Hematopoietic multipotent progenitor cell treated with erythropoietin and hydrocortisone succinate and interleukin-3 and kit ligand, for 6 days (in vitro differentiated cells): ENCODE measurements around the gene AKT1.

Experiments
- DNase-seq: peaks from one replicate; pipeline ENCODE4 v3.0.0-alpha.2; 2015

AKT1 gene

DNA sequence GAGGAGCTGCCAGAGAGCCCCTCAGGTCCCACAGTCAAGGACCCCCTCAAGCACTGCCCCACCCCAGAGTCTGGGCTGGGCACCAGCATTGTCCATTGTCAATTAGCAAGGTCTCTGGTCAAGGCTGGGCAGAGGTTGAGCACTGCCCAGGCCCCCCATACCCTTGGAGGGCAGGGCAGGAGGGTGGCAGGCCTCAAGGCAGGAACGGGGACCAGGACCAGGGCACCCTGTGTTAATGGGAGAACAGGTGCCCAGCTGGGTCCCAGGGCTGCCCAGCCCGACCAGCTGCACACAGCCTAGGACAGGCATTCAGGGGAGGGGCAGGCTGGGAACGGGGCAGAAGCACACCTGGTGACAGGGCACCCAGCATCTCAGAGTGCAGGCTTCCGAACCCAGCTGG, 24.2 kb downstream of the AKT1 start:
- DNase-seq = no peak

GRCh38 chr14:104770851-104771272, 24.7 kb downstream of the AKT1 start:
- DNase-seq = peak; percentile 32

DNA sequence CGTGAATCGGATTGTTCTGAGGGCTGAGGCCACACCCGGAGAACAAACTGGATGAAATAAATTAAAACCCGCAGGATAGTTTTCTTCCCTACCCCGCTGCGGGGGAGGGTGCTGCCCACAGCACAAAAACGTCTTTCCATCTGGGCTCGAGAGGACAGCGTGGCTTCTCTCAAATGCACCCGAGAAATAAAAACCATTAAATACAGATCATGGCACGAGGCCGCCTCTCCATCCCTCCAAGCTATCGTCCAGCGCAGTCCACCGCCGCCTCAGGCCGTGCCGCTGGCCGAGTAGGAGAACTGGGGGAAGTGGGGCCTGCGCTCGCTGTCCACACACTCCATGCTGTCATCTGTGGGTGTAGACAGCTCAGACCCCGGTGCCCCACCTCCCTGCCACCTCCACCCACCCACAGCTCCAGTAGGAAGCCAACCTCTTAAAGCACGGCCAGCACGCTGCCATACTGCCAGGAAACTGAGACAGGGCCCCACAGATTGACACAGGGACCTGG, 25.4 kb downstream of the AKT1 start:
- no peak for DNase-seq

DNA sequence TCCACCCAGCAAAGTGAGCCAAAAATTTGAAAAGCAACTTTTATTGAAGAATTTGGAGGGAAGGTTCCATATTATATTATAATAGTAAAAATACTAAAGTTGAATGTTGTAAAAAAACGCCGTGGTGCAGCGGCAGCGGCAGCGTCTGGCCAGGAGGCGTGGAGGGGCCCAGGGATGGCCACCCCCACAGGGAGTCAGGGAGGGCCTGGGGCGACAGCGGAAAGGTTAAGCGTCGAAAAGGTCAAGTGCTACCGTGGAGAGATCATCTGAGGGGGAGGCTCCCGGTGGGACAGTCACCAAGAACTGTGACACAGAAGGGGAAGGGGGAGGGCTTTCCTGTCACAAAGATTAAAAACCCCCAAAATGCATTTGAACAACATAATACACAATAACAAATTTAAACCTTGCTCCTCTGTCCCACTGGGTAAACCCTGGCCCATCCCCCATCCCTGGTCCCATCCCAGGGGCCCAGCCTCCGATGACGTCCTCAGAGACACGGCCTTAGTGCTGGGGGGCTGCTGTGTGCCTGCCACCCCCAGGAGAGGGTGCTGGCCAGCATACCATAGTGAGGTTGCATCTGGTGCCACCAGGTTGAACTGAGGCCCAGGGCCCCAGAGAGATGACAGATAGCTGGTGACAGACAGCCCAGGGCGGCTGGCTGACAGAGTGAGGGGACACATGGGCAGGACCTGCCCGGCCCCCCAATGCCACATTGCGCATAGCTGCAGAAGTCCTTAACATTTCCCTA, 26.1 kb downstream of the AKT1 start:
- no peak for DNase-seq

GRCh38 chr14:104768437-104769323, 26.9 kb downstream of the AKT1 start:
- DNase-seq = peak; percentile 88

- DNase-seq = no peak
Measured at GRCh38 chr14:104767634-104767918, 28.0 kb downstream of the AKT1 start.

- DNase-seq = no peak
Measured at GRCh38 chr14:104766863-104767633, 28.5 kb downstream of the AKT1 start.

GRCh38 chr14:104766256-104766862, 29.2 kb downstream of the AKT1 start:
- no peak for DNase-seq

- no peak for DNase-seq
Measured at GRCh38 chr14:104765517-104765916, 30.0 kb downstream of the AKT1 start.

- no peak for DNase-seq
Measured at GRCh38 chr14:104758981-104759969, 36.3 kb downstream of the AKT1 start.

GRCh38 chr14:104757681-104758392, 37.7 kb downstream of the AKT1 start:
- no peak for DNase-seq

GRCh38 chr14:104757238-104757585, 38.3 kb downstream of the AKT1 start:
- DNase-seq = no peak

- DNase-seq = no peak
Measured at GRCh38 chr14:104756477-104757237, 38.9 kb downstream of the AKT1 start.

- DNase-seq = no peak
Measured at GRCh38 chr14:104755621-104756020, 39.9 kb downstream of the AKT1 start.

DNA sequence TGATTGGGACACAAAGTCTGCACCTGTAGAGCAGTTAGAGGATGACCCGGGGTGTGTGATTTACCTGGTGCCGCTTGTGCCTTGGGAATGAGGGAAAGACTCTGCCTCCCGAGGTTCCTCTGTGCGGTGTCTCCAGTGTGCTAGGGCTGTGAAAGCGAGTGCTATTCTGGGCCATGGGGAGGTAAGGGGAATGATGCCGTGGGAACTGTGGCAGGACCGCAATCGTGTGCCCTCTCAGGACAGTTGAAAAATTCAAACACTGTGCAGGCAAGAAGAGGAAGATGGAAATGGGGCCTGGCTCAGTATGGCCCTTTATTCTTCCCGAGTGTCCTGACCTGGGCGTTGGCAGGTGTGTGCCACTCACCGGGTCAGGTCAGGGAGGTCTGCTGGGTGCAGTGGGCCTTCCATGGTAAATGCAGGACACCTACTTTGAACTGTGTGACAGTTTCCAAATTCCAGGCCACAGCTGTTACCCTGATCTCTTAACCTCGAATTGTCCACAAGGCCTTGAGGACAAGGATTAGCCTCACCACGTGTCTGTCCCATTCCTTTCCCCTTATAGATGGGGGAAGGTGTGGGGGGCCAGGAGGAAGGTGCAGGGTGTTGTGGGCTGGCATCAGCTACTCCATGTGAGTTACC, 41.2 kb downstream of the AKT1 start:
- no peak for DNase-seq

DNA sequence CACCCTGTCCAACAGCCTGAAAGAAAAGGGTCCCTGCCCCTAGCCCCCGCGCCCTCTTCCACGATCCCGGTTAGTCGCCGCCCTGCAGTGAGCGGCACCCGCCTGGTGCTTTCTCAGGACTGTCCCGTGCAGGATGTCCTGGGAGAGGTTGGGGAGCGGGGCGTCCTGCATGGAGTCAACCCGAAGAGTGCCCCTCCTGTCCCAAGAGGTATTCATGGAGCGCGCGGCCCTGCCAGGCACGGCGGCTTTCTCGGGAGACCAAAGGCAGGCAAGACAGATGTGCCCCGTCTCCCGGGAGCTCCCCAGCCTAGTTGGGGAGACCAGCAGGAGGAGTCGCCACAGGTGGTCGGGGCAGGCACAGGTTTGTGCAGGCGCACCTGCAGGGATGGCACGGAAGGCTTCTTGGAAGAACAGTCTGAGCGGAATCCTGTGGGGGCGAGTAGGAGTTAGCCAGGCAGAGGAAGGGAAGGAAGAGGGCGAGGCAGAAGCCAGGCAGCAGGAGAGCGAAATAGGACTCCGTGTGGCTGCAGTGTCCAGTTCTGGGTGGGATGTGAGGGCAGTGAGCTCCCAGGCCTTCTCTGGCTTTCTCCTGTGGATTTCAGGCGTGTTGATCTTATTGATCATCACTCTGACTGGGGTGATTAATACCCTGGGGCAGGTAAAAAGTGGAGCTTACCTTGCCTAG, 41.9 kb downstream of the AKT1 start:
- DNase-seq = peak; percentile 31

DNA sequence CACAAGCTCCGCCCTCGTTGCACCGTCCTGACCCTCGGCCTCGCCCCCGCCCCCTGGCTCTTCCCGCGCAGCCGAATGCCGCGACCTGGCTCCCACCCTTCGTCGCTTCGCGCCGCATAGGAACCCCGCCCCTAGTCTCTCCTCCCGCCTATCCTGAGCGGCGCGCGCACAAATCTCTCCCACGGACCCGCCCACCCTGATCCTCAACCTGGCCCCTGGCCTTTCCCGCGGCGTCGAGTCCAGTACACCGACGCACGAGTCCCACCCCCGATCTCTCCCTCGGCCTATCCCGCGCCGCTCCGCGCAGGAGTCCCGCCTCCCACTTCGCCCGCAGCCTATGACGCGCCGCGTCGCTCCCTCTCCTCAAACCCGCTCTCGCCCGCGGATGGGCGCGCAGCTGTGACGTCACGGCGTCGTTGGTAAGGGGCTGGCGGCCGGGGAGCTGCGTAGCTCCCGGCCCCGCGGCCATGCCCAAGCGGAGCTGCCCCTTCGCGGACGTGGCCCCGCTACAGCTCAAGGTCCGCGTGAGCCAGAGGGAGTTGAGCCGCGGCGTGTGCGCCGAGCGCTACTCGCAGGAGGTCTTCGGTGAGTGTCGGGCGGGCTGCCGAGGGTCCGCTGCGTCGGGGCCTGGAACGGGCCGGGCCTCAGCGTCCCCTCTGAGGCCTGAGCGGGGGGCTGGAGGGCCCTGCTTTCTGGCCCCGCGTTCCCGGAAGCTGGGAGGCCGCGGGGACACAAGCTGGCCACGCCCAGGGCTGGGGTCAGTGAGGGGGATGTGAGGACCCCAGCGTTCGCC, 42.6 kb downstream of the AKT1 start, which contains the start of gene SIVA1:
Gene SIVA1, plus strand, starts transcription at position 413 of the 793 bp plus-strand sequence. Its CDS starts 55 bp downstream, at position 468.
- DNase-seq = peak; percentile 100

GRCh38 chr14:104752423-104752734, 43.2 kb downstream of the AKT1 start:
- DNase-seq = no peak
